K562 (cell line): ENCODE results near the gene IFT122. TPM values are rescaled to one million over a fixed set of nuclear protein-coding genes. Genes with fewer than 3 reads are reported as not detected.

Experiments
- ATAC-seq: fragments of 200-7000 bp; cut with Tn5 transposase; 3 replicates; pipeline ENCODE4 v1.9.1; 2020; ENCODE audit warnings: moderate library complexity
- BruUV-seq: library from RNA; stranded (reverse); fragments of 400-500 nt; replicated peaks from 2 replicates; lab custom pipeline; 2021; lab: Mats Ljungman, UMichigan
- CTCF ChIA-PET: fragments of 300-600 bp; formaldehyde crosslinking; extraction: SDS; loops from one replicate; lab custom pipeline; 2021; ENCODE audit warnings: low intra/inter-chr PET ratio; lab: Yijun Ruan, JAX
- POLR2A ChIA-PET: fragments of 300-600, 350-650 bp; sonication (Branson Sonifier 250); formaldehyde crosslinking; extraction: SDS; loops from one replicate; lab custom pipeline; 2021; ENCODE audit warnings: antibody characterized with exemption, inconsistent platforms; lab: Yijun Ruan, JAX
- DNase-seq, 4 experiments: peaks; one replicate each; pipeline versions ENCODE4 v3.0.0 to v3.0.0-alpha.2; 2011 to 2018; ENCODE audit warnings: low spot score in 3 of 4, mixed read lengths in 3 of 4; ENCODE audit errors: extremely low read depth in 1 of 4
- FAIRE-seq: peaks from 2 replicates; lab custom pipeline; 2011; peaks lifted over from hg19 to GRCh38; lab: Jason Lieb, UNC
- H2AFZ ChIP-seq: 2 replicates; pipeline ENCODE4 v1.6.0; 2011; ENCODE audit warnings: low read depth, low read length, control low read depth, inconsistent platforms
- H3K27ac ChIP-seq: fragments of 200-600 bp; 3 replicates; pipeline ENCODE4 v1.8.0; 2011; ENCODE audit warnings: low read depth, mild to moderate bottlenecking, control low read depth, inconsistent platforms, low read length, moderate library complexity, mixed read lengths; ENCODE audit errors: extremely low read depth
- H3K27me3 ChIP-seq, 2 experiments: fragments of 300-600 bp in 1 of 2; 2 replicates in 1 of 2; 3 replicates in 1 of 2; pipeline versions ENCODE4 v1.6.0 to v1.8.0; 2011; ENCODE audit warnings: inconsistent platforms in 2 of 2, low read length in 2 of 2, mild to moderate bottlenecking in 1 of 2, mixed read lengths in 1 of 2, moderate library complexity in 1 of 2; ENCODE audit not compliant: control insufficient read depth in 2 of 2, insufficient read depth in 2 of 2
- H3K36me3 ChIP-seq: fragments of 300-600 bp; 3 replicates; pipeline ENCODE4 v1.8.0; 2011; ENCODE audit warnings: mild to moderate bottlenecking, low read length, inconsistent platforms; ENCODE audit not compliant: control insufficient read depth, insufficient read depth
- H3K4me1 ChIP-seq, 2 experiments: fragments of 200-600 bp in 1 of 2; replicated peaks in 1 of 2; 2 replicates in 1 of 2; 3 replicates in 1 of 2; pipeline versions ENCODE4 v1.5.1 to v1.8.0; 2011; ENCODE audit warnings: inconsistent platforms in 2 of 2, low read length in 2 of 2, mild to moderate bottlenecking in 1 of 2, mixed read lengths in 1 of 2, moderate library complexity in 1 of 2; ENCODE audit not compliant: control insufficient read depth in 2 of 2, insufficient read depth in 2 of 2
- H3K4me2 ChIP-seq: 2 replicates; pipeline ENCODE4 v1.6.1; 2011; ENCODE audit warnings: low read length, control low read depth, inconsistent platforms, mixed read lengths; ENCODE audit not compliant: insufficient read depth
- H3K4me3 ChIP-seq: fragments of 200-600 bp; sonication (generic), shearing (Covaris generic); 2 replicates; pipeline ENCODE4 v1.5.1; 2016; ENCODE audit warnings: control low read depth, inconsistent platforms
- H3K79me2 ChIP-seq: fragments of 200-600 bp; 3 replicates; pipeline ENCODE4 v1.8.0; 2011; ENCODE audit warnings: low read length, inconsistent platforms; ENCODE audit not compliant: control insufficient read depth, insufficient read depth
- H3K9ac ChIP-seq, 2 experiments: 2 replicates each; pipeline versions ENCODE4 v1.6.0 to v1.6.1; 2011; ENCODE audit warnings: low read depth in 2 of 2, low read length in 2 of 2, control low read depth in 1 of 2, inconsistent platforms in 1 of 2, mild to moderate bottlenecking in 1 of 2, mixed read lengths in 1 of 2; ENCODE audit not compliant: insufficient read depth in 1 of 2
- H3K9me1 ChIP-seq: one replicate; pipeline ENCODE4 v1.6.0; 2011; ENCODE audit warnings: inconsistent platforms, mild to moderate bottlenecking, low read length, moderate library complexity; ENCODE audit not compliant: control insufficient read depth, insufficient read depth
- H3K9me3 ChIP-seq: replicated peaks from 2 replicates; pipeline ENCODE4 v1.5.1; 2011; ENCODE audit warnings: low read depth, low read length, inconsistent platforms; ENCODE audit not compliant: control insufficient read depth, insufficient read depth
- H4K20me1 ChIP-seq: replicated peaks from 2 replicates; pipeline ENCODE4 v1.6.1; 2011; ENCODE audit warnings: low read length, inconsistent platforms, mixed read lengths; ENCODE audit not compliant: control insufficient read depth, insufficient read depth
- ATF1 ChIP-seq, 2 experiments: fragments of 450-650 bp in 1 of 2; IDR thresholded peaks; 2 replicates each; pipeline ENCODE4 v1.6.1; 2016; ENCODE audit warnings: missing compliant biosample characterization in 1 of 2, missing genetic modification characterization in 1 of 2
- CHCHD3 ChIP-seq: fragments of 250-450 bp; sonication (Bioruptor Pico); IDR thresholded peaks from 2 replicates; pipeline ENCODE4 v2.1.2; 2022; ENCODE audit warnings: mild to moderate bottlenecking
- CHD4 ChIP-seq: fragments of 200-600 bp; sonication (generic); IDR thresholded peaks from 3 replicates; pipeline ENCODE4 v1.6.1; 2012; ENCODE audit warnings: low read depth, mild to moderate bottlenecking, mixed read lengths, low read length, inconsistent platforms; ENCODE audit not compliant: insufficient read depth, insufficient replicate concordance, poor library complexity, severe bottlenecking
- COPS2 ChIP-seq: fragments of 450-650 bp; conservative IDR thresholded peaks from 2 replicates; pipeline ENCODE4 v1.6.1; 2016; ENCODE audit warnings: mild to moderate bottlenecking, moderate library complexity
- E2F8 ChIP-seq: fragments of 450-650 bp; IDR thresholded peaks from 2 replicates; pipeline ENCODE4 v1.7.1; 2018; ENCODE audit warnings: mild to moderate bottlenecking, low read depth; ENCODE audit not compliant: partially characterized antibody
- FOXK1 ChIP-seq: sonication (generic); formaldehyde crosslinking; IDR thresholded peaks from 2 replicates; pipeline ENCODE4 v1.8.0; 2022; ENCODE audit warnings: missing genetic modification reagents, mild to moderate bottlenecking, borderline replicate concordance
- PHF8 ChIP-seq: fragments of 200-600 bp; sonication (generic); IDR thresholded peaks from 2 replicates; pipeline ENCODE4 v1.6.1; 2012; ENCODE audit warnings: mixed run types, mild to moderate bottlenecking, inconsistent platforms, low read length, moderate library complexity, borderline replicate concordance
- SETDB1 ChIP-seq: IDR thresholded peaks from one replicate; pipeline ENCODE4 v1.6.1; 2012; ENCODE audit warnings: low read length, control low read depth, inconsistent platforms
- ZNF282 ChIP-seq: sonication (generic); formaldehyde crosslinking; IDR thresholded peaks from 2 replicates; pipeline ENCODE4 v1.8.1; 2023; ENCODE audit warnings: missing genetic modification reagents
- ZNF41 ChIP-seq: fragments of 250-450 bp; sonication (Bioruptor Pico); conservative IDR thresholded peaks from 2 replicates; pipeline ENCODE4 v1.4.0; 2020; ENCODE audit warnings: mild to moderate bottlenecking
- ZNF444 ChIP-seq: fragments of 250-450 bp; sonication (Bioruptor Pico); IDR thresholded peaks from 2 replicates; pipeline ENCODE4 v1.4.0; 2020; ENCODE audit warnings: mild to moderate bottlenecking, moderate library complexity
- ZNF586 ChIP-seq: fragments of 450-650 bp; formaldehyde crosslinking; conservative IDR thresholded peaks from 2 replicates; pipeline ENCODE4 v1.4.0; 2020; ENCODE audit warnings: mild to moderate bottlenecking, moderate library complexity
- WGBS: fragments of 100-300 bp; shearing (Covaris generic); methylation state at CpG from one replicate; pipeline ENCODE4 v1.1.6; 2016; ENCODE audit warnings: low coverage, mixed read lengths; ENCODE audit not compliant: insufficient coverage; ENCODE audit errors: missing lambda C conversion rate; 5-methylcytosine and 5-hydroxymethylcytosine counted together
- in situ Hi-C: fragments of 300-500 bp; cut with MboI; formaldehyde crosslinking; loops from 4 replicates; pipeline ENCODE4 v1.15.0; 2018; ENCODE audit warnings: inconsistent platforms, mixed read lengths
- intact Hi-C: fragments of 100-400 bp; cut with micrococcal nuclease; formaldehyde crosslinking; loops from 2 replicates; pipeline ENCODE4 v1.14.2; 2022
- polyA plus RNA-seq, 8 experiments: library from polyadenylated mRNA; depleted of rRNA in 4 of 8; stranded (reverse) in 5 of 8; unstranded in 3 of 8; fragments of >200 nt; fragmentation: Nextera tagmentation in 2 of 8; fragmentation: Illumina TruSeq in 1 of 8; extraction: Ambion mirVana in 2 of 8; extraction: Trizol in 1 of 8; gene quantifications; 2 replicates each; pipeline versions ENCODE4 v1.2.1 to v1.2.3, GENCODE V29; 2011 to 2014; ENCODE audit warnings: inconsistent platforms in 1 of 8, missing spikeins in 1 of 8
- total RNA-seq, 7 experiments: library from RNA; depleted of rRNA in 6 of 7; stranded (reverse); fragments of >200 nt in 6 of 7; fragmentation: Illumina TruSeq in 2 of 7; extraction: Trizol in 2 of 7; gene quantifications; 2 replicates each; pipeline versions ENCODE4 v1.2.1 to v1.2.3, GENCODE V29; 2011 to 2021; ENCODE audit warnings: low replicate concordance in 1 of 7
- TF ChIP-seq, protein P1 (sequence below): fragments of 250-450 bp; sonication (Bioruptor Pico); IDR thresholded peaks from 2 replicates; pipeline ENCODE4 v1.4.0; 2020; ENCODE audit warnings: mild to moderate bottlenecking, moderate library complexity
- TF ChIP-seq, protein P2 (sequence below): conservative IDR thresholded peaks from 2 replicates; pipeline ENCODE4 v1.6.1; 2011; ENCODE audit warnings: low read depth, mild to moderate bottlenecking, low read length; ENCODE audit not compliant: control insufficient read depth

Gene IFT122
- total and polyA plus RNA-seq, 9 of the 15 experiments (the other 6 are each of a cell fraction or from before 2014, with no cell fraction given), result 2.4 to 11.5 (median 7.7) TPM

DNA sequence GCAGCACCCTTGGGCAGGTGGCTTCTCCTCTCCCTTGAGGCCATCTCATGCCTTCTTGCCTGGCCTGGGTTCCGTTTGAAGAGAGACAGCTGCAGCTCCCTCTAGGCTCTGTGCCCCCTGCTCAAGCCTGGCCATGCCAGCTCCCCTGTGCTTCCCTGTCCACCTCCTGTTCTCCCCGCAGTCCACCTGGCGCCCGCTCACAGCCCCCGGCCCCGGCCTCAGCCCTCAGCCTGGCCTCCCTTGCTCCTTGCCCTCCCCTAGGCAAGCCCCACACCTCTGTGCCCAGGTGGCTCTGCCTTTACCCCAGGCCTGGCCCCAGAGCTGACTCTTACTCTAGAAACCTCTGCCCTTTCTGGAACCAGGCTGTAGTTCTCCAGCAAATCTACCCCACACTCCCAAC lies 74.5 kb downstream of the IFT122 start:
- POLR2A ChIA-PET, result no interaction called here
- Histone ChIP-seq H3K4me2 (no peak overlapping the region), H3K36me3 (no peaks in the 10 kb centered on the region), H3K4me3 (no peak overlapping the region), H3K4me1 (no peaks in the 10 kb centered on the region), H3K9me1 (no peaks in the 10 kb centered on the region), H2AFZ (no peak overlapping the region), H3K9me3 (no peaks in the 10 kb centered on the region), H4K20me1 (no peaks in the 10 kb centered on the region), H3K9ac (no peak overlapping the region), H3K27ac (no peak overlapping the region), H3K79me2 (no peaks in the 10 kb centered on the region), H3K27me3 (no peaks in the 10 kb centered on the region)
- TF ChIP-seq ZNF586 (CRISPR knock-in tag) (no peak), ZNF41 (CRISPR knock-in tag) (no peak), PHF8 (no peak), ZNF282 (CRISPR knock-in tag) (no peak), CHD4 (no peak), E2F8 (no peak), SETDB1 (no peak), FOXK1 (no peak), ATF1 (CRISPR knock-in tag; IDR thresholded peaks at IDR 0.05) (no peak), ATF1 (tag; IDR thresholded peaks at IDR 0.05) (no peak), ZNF444 (CRISPR knock-in tag) (no peak), COPS2 (no peak), CHCHD3 (CRISPR knock-in tag) (no peak)
- TF ChIP-seq, protein P1, sequence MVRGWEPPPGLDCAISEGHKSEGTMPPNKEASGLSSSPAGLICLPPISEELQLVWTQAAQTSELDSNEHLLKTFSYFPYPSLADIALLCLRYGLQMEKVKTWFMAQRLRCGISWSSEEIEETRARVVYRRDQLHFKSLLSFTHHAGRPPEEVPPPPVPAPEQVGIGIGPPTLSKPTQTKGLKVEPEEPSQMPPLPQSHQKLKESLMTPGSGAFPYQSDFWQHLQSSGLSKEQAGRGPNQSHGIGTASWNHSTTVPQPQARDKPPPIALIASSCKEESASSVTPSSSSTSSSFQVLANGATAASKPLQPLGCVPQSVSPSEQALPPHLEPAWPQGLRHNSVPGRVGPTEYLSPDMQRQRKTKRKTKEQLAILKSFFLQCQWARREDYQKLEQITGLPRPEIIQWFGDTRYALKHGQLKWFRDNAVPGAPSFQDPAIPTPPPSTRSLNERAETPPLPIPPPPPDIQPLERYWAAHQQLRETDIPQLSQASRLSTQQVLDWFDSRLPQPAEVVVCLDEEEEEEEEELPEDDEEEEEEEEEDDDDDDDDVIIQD (CRISPR knock-in tag), result no peak
- TF ChIP-seq, protein P2, sequence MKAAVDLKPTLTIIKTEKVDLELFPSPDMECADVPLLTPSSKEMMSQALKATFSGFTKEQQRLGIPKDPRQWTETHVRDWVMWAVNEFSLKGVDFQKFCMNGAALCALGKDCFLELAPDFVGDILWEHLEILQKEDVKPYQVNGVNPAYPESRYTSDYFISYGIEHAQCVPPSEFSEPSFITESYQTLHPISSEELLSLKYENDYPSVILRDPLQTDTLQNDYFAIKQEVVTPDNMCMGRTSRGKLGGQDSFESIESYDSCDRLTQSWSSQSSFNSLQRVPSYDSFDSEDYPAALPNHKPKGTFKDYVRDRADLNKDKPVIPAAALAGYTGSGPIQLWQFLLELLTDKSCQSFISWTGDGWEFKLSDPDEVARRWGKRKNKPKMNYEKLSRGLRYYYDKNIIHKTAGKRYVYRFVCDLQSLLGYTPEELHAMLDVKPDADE, result no peak
- in situ Hi-C loops (no loop called here), intact Hi-C loops (no loop called here)
- ATAC-seq, result no peak
- FAIRE-seq, result no peak
- no peak for DNase-seq
- no TSS peak for BruUV-seq
- CTCF ChIA-PET, result no interaction called here
- no CpG with 5 or more reads among the region's 6 CpGs for WGBS
